HG02840 (cell line): ENCODE measurements around the gene HOXD9.

Experiments used
- ATAC-seq: cut with Tn5 transposase; IDR thresholded peaks from one replicate; pipeline ENCODE4 v1.9.1; 2021; ENCODE audit warnings: mild to moderate bottlenecking, moderate library complexity, moderate number of reproducible peaks; ENCODE audit not compliant: unreplicated experiment, low FRiP score

HOXD9 gene

GRCh38 chr2:176162911-176163671 lies 40.6 kb downstream of the HOXD9 start:
- no peak for ATAC-seq

- ATAC-seq = no peak
Measured at GRCh38 chr2:176163672-176164056, 41.1 kb downstream of the HOXD9 start.

GRCh38 chr2:176164201-176164600 lies 41.7 kb downstream of the HOXD9 start:
- ATAC-seq = no peak

GRCh38 chr2:176164611-176165369 lies 42.3 kb downstream of the HOXD9 start:
- ATAC-seq = no peak

GRCh38 chr2:176165370-176166050 lies 43.0 kb downstream of the HOXD9 start:
- ATAC-seq = no peak

- no peak for ATAC-seq
Measured at GRCh38 chr2:176166272-176166671, 43.8 kb downstream of the HOXD9 start.

- ATAC-seq = no peak
Measured at GRCh38 chr2:176167398-176167797, 44.9 kb downstream of the HOXD9 start.

- no peak for ATAC-seq
Measured at GRCh38 chr2:176169181-176169580, 46.7 kb downstream of the HOXD9 start.

GRCh38 chr2:176169711-176170110 lies 47.2 kb downstream of the HOXD9 start:
- ATAC-seq = no peak

- ATAC-seq = no peak
Measured at GRCh38 chr2:176170602-176171305, 48.2 kb downstream of the HOXD9 start.

- ATAC-seq = no peak
Measured at GRCh38 chr2:176171351-176172006, 49.0 kb downstream of the HOXD9 start.

GRCh38 chr2:176172007-176172894 lies 49.7 kb downstream of the HOXD9 start:
- no peak for ATAC-seq

GRCh38 chr2:176172895-176173566 lies 50.5 kb downstream of the HOXD9 start:
- no peak for ATAC-seq

GRCh38 chr2:176173567-176174381 lies 51.3 kb downstream of the HOXD9 start:
- no peak for ATAC-seq

GRCh38 chr2:176174382-176174823 lies 51.9 kb downstream of the HOXD9 start:
- no peak for ATAC-seq
